CD4-positive, alpha-beta T cell treated with Interleukin-15 for 1 hour (primary cell): ENCODE results near the gene HIVEP2.

ENCODE experiments used
- DNase-seq: peaks from one replicate; pipeline ENCODE4 v3.0.0-alpha.2; 2020

The HIVEP2 gene

DNA sequence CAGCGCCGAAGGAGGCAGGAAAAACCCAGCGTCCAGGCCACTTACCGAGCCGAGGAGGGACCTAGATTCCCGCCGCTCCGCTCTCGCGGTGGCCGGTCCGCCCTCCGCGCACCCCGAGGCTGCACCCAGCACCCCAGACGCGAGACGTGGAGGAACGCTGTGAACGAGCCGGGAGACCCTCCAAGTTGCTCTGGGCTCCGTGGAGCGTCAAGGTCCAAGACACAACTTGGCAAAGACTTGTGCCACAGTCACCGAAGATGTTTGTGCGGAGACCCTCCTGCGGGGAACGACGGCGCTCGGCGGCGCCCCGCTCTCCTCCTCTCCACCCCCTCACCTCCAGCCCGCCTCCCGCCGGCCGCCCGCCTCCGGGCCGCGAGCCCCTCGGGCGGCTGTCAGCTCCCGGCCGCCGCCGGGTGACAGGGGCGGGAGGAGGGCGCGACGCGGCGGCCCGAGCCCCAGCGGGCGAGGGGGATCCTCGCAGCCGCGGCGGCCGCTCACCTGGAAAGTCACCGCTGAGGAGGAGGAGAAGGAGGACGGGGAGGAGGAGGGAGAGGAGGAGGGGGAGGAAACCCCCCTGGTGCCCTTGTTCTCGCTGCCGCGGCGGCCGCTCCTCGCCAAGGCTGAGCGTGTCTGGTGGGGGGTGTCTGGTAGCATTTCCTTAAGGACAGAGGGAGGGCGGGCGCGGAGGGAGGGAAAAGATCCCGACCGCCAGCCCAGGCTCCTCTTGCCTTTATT is 637 bp upstream of the HIVEP2 start:
- peak; percentile 81 for DNase-seq

GRCh38 chr6:142944124-142945048 is 590 bp downstream of the HIVEP2 start:
- peak; percentile 97 for DNase-seq

GRCh38 chr6:142943711-142944123 is 1.3 kb downstream of the HIVEP2 start:
- DNase-seq = peak; percentile 33

DNA sequence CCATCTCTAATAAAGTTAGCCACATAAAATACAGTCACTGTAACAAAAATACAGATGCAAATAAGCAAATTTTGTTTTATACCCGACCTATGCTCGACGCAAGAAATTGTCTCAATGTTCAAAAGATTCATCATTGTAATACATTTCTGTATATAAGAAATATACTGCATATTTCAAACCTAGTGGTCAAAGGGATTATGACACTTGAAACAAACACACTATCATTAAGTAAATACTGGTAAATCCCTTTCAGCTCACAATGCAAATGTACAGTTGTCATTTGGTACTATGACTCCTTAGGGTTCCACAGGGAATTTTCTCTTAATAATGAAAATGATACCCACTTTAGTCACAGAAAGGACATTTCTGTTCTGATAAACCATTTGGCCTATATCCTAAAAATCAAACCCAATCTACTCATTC is 2.2 kb downstream of the HIVEP2 start:
- DNase-seq = no peak

DNA sequence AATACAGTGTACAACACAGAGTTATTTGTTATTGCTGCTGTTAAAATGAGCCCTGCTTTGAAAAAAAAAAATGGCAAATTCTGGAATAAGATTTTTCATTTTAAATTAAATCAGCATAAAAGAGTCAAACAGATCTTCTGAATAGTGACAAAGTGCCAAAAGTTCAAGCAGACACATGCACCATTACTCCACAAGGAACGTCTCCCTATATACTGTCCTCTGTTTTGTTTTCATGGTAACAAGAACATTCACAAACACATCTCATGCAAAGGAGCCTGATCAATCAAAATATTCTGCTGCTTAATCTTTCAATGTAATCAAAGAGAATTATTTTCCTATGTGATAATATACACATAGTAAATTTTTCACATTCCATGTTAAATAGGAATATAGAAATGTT is 2.7 kb downstream of the HIVEP2 start:
- no peak for DNase-seq

- DNase-seq = no peak
Observed at GRCh38 chr6:142941018-142941417, 4.0 kb downstream of the HIVEP2 start.

DNA sequence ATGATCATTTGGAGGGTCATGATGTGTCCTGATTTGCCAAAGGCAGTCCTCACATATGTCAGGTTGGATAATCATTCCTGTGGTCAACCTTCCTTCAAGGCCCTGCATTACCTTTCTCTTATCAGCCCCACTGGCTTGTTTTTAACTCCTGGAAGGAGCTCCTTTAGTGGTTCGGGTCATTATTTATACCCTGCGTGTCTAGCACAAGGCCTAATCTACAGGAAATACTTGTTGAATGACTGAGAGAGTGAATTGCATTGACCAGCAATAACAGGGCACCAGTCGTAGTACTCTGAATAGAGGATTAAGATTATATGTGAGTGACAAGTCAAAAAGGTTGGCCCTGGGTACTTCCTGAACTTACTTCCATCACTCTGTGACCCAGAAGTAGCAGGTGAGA is 4.5 kb downstream of the HIVEP2 start:
- no peak for DNase-seq

DNA sequence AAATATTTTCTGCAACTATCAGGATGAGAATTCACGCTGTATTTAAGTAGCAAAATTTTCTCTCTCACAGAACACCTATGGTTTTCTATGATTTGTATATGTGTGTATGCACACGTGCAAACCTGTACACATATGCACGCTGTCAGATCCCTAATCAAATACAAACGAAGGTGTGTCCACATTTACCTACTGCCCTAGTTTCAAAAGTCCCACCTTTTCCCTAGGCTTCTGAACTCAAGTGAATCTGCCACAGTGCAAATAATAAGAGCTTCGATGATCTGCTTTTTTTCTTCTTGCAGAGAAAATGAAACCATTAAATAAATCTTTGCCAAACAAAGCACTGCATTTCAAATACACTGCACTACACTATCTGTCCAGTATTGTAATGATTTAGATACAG is 6.5 kb downstream of the HIVEP2 start:
- no peak for DNase-seq

GRCh38 chr6:142937986-142938385 is 7.0 kb downstream of the HIVEP2 start:
- DNase-seq = no peak

GRCh38 chr6:142935553-142936517 is 9.1 kb downstream of the HIVEP2 start:
- peak; percentile 39 for DNase-seq

GRCh38 chr6:142934599-142934998 is 10.4 kb downstream of the HIVEP2 start:
- no peak for DNase-seq

GRCh38 chr6:142934106-142934505 is 10.9 kb downstream of the HIVEP2 start:
- no peak for DNase-seq

GRCh38 chr6:142933701-142934100 is 11.3 kb downstream of the HIVEP2 start:
- no peak for DNase-seq

DNA sequence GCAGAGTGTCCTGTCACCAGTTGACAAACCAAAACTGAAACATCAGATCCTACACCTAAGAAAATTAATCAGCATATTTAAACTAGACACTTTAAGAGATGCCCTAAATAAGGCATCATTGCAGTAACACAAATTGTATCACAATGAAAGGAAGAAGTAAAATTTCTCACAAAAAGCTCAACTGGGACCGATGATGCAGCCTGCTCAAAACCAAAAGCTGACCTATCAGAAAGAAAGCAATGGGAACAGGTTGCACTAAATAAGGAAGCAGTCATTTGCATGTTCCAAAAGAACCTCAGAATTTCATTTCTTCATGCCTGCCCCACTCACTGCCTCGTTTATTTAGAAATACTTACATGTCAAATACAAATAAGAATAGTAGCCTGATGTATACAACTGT is 12.1 kb downstream of the HIVEP2 start:
- DNase-seq = no peak

- DNase-seq = no peak
Observed at GRCh38 chr6:142929751-142930358, 15.1 kb downstream of the HIVEP2 start.

DNA sequence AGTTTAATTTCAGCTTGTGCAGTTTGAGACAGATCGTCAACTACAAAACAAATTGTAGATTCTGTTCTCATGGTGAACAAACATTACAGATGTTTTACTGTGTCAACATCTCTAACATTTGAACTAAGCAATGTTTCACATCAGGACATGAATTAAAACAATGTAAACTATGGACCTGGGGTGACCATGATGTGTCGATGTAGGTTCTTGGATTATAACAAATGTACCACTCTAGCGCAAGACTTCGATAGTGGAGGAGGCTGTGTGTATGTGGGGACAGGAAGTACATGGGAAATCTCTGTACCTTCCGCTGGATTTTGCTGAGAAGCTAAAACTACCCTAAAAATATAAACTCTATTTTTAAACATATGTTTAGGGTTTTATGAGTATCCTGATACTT is 17.1 kb downstream of the HIVEP2 start:
- DNase-seq = no peak

DNA sequence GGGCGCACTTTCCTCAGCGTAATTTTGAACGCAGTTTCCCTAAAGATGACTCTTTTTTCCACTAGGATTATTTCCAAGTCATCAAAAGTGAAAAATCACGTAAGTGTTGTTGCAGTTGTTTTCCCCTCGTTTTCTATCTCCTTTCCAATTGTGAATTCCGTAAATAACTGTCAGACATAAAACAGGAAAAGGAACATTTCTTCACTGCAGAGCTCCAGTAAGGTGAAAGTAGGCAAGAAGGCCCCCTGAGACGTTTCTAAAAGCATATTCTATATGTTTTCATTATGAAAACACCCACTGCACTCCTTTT is 17.8 kb downstream of the HIVEP2 start:
- DNase-seq = no peak

GRCh38 chr6:142926494-142927270 is 18.3 kb downstream of the HIVEP2 start:
- peak; percentile 88 for DNase-seq

- DNase-seq = no peak
Observed at GRCh38 chr6:142926177-142926493, 18.8 kb downstream of the HIVEP2 start.

- no peak for DNase-seq
Observed at GRCh38 chr6:142925575-142926110, 19.3 kb downstream of the HIVEP2 start.

GRCh38 chr6:142918339-142919042 is 26.5 kb downstream of the HIVEP2 start:
- no peak for DNase-seq
